HG03108 (cell line): ENCODE data around the gene PERM1.
"Not testable (repeated sequence)": the region's sequence is repeated elsewhere in the genome, so short reads cannot be mapped to it uniquely, and the experiment has no call there.

Experiments used
- ATAC-seq: cut with Tn5 transposase; IDR thresholded peaks from one replicate; pipeline ENCODE4 v1.9.1; 2021; ENCODE audit warnings: moderate library complexity; ENCODE audit not compliant: unreplicated experiment

Gene PERM1

DNA sequence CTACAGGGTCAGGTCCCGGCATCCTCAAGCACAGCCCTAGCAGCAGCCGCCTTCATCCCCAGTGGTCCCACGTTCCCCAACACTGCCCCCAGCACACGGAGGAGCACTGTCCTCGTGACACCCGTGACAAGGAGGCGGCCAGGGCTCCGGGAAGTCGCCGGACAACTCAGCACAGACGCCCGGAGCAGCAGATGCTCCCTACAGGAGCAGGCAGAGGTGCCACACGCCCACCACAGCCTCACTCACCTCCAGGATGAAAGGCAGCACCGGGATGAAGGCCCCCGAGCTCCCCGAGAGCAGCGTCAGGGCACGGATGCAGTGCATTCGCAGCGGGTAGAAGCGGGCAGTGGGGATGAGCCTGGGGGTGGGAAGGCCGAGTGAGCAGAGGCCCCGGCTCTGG is 31.0 kb downstream of the PERM1 start:
- ATAC-seq, result no peak

DNA sequence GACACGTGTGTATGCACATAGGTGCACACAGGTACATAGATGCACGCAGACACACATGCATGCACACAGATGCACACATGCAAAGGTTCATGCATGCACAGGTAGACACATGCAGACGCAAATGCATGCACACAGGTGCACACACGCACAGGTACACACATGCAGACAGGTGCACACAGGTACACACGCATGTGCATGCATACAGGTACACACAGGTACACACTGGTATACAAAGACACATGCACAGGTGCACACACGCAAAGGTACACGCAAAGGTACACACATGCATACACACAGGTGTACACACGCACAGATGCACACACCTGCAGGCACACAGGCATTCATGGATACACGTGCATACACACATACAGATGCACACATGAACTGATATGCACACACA is 31.6 kb downstream of the PERM1 start:
- ATAC-seq, result no peak

DNA sequence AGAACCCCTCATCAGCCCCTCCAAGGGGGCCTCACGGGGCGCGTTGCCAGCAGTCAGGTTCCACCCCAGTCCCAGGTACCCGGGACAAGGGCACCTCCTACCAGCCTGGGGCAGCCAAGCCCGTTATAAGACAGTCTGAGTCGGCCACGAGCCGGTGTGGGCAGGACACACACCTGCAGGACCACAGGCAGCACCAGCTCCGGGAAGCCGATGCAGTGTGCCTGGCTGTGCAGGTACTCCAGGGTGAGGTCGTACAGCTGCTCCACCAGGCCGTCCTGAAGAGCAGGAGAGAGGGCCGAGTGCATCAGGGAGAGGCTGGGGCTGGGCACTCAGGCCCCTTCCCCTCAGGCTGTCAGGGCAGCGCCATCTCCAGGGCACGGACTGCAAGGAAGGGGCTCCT is 33.9 kb downstream of the PERM1 start:
- no peak for ATAC-seq

DNA sequence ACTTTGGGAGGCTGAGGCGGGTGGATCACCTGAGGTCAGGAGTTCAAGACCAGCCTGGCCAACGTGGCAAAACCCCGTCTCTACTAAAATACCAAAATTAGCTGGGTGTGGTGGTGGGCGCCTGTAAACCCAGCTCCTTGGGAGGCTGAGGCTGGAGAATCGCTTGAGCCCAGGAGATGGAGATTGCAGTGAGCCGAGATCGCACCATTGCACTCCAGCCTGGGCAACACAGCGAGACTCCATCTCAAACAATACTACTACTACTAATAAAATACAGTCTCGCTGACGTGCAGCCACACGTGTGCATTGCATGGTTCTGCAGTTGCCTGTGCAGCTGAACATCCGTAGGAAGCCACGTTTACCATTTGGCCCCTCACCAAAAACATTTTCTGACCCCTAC is 35.1 kb downstream of the PERM1 start:
- ATAC-seq, result not testable (repeated sequence)

DNA sequence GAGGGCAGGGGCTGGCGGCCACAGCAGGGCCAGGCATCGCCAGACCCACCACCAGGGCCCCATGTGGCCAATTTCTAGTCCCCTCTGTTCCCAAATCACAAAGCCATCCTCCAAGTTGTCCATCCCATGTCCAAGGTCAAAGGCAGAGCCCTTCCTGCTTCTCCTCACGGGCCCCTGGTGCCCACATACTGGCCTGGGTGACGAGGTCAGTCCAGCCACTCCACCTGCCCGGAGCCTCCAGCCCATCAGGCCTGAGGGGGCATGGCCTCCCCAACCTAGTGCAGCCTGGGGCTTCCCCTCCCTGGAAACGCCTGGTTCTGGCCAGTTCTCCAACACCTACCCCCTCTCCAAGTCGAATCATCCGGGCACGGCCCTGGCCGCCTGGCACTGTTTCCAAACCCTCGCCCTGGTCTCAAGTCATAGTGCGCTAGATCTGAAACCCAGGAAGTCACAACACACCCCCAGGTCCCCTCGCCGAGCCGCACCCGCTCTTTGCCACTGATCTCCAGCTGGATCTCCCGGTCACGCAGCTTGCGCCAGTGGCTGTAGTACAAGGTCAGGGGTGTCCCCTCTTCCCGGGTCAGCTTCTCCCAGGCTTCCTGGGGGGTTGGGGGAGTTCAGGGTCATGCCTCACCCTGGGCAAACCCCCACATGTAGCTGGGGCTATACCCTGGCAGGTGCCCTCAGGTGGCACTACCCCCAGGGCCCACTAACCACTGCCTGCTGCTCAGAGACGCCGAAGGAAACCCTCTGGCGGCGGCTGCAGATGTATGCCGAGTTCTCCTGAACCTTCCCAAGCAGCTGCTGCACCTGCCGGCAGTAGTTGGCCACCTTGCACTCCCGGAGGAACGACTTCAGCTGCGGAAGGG is 36.0 kb downstream of the PERM1 start:
- ATAC-seq, result no peak

DNA sequence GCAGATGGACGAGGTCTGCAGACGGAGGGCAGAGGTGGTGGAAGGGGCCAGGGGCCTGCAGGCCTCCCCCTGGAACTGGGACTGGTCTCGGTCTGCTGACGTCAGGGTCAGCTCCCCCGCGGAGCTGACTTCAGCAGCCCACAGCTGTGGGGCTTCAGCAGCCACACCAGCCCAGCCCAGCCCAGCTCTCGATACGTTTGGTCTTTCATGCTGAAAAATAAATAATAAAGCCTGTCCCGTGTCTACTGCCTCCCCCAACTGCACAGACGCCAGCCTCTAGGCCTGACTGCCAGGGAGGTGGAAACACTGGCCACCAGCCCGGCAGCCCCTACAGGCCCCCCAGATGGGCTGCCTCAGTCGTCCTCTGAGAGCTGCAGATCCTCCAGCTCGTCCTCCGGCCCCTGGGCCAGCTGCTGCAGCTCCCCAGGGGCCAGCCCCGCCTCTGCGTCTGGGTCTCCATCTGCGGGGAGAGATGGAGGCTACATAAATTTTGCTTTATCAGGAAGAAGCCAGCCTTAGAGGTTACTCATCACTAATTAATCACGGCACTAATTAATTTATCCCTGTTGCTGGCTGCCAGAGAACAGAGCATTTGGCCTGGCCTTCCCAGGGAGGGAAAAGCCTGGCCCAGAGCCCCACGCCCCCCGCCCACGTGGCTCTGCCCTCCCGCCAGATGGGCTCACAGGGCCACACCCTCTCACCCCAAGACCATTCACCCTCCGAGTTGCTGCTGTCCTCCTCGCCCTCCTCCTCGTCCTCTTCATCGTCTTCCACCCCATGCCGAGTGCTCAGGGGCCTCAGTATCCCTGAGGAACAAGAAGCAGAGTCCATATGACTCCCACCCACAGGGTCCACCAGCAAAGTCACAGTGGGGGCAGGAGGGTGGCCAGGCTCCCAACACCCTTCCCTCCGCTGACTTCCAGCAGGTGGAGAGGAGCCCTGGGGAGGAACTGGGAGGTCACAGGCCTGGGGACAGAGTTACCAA is 37.3 kb downstream of the PERM1 start:
- no peak for ATAC-seq

DNA sequence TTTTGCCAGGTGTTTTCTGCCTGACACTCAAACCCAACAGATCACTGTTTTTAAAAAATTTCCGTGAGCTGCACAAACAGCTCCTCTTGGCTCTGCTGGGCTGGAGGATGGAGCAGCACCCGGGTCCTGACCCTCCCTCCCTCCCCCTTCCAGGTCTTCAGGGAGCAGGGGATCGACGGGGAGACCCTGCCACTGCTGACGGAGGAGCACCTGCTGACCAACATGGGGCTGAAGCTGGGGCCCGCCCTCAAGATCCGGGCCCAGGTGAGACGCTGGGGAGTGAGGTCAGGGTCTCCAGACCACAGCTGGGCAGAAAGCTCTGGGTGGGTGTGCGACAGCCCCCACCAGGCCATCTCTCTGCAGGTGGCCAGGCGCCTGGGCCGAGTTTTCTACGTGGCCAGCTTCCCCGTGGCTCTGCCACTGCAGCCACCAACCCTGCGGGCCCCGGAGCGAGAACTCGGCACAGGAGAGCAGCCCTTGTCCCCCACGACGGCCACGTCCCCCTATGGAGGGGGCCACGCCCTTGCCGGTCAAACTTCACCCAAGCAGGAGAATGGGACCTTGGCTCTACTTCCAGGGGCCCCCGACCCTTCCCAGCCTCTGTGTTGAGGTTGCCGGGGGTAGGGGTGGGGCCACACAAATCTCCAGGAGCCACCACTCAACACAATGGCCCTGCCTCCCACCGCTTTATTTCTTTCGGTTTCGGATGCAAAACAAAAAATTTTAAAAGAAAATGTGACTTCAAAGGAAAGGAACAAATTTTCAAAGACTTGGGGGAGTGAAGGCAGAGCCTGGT is 38.1 kb downstream of the PERM1 start:
- no peak for ATAC-seq

DNA sequence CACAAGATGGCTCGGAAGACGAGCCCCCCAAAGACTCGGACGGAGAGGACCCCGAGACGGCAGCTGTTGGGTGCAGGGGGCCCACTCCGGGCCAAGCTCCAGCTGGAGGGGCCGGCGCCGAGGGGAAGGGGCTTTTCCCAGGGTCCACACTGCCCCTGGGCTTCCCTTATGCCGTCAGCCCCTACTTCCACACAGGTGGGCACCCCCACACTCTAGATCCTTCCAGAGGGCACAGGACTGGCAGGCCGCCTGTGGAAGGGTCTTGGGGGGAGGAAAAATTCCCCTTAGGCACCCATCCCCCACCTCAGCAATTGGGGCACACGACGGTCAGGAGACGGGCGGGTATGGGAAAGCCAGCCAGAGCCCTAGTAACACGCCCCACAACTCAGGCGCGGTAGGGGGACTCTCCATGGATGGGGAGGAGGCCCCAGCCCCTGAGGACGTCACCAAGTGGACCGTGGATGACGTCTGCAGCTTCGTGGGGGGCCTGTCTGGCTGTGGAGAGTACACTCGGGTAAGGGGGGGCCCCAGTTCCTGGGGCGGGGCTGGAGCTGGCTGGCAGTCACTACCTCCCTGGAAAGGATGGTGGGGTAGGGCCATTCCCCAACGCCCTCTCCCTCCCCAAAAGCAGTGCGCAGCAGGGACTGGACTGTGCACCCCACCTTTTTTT is 38.9 kb downstream of the PERM1 start:
- ATAC-seq, result no peak

DNA sequence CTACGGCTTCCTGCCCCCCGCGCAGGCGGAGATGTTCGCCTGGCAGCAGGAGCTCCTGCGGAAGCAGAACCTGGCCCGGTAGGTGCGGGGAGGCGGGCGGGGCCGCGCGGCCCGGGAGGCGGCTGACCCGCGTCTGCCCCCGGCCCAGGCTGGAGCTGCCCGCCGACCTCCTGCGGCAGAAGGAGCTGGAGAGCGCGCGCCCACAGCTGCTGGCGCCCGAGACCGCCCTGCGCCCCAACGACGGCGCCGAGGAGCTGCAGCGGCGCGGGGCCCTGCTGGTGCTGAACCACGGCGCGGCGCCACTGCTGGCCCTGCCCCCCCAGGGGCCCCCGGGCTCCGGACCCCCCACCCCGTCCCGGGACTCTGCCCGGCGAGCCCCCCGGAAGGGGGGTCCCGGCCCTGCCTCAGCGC is 39.5 kb downstream of the PERM1 start:
- ATAC-seq, result no peak

DNA sequence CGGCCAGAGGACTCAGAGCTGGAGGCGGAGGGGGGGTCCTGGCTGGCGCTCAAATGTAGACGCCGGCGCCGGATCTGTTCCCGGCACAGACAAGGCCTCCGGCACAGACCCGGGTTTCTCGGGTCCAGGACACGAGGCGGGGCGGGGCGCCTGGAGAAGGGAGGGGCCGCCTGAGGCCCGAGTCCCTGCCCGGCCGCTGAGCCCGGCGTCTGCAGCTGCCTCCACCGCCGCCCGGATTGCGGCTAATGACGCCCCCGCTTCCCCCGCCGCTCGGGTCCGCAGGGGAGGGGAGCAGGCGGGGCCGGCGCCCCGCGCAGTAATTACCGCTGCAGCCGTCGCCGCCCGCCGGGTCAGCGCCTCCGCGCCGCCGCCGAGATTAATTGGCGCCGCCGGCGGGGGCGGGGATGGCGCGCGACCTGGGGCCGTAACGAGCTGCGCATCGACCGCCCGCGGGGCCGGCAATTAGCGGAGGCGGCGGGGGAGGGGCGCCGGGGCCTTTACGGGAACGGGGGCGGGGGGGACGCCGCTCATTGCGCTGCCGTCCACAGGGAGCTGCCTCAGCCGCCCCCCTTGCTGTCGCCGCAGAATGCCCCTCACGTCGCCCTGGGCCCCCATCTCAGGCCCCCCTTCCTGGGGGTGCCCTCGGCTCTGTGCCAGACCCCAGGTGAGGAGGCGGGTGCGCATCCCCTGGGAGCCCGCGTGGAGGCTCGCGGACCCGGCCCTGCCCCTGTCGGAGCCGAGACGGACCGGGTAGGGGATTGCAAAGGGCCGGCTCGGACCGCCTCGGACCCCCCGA is 40.1 kb downstream of the PERM1 start:
- no peak for ATAC-seq

DNA sequence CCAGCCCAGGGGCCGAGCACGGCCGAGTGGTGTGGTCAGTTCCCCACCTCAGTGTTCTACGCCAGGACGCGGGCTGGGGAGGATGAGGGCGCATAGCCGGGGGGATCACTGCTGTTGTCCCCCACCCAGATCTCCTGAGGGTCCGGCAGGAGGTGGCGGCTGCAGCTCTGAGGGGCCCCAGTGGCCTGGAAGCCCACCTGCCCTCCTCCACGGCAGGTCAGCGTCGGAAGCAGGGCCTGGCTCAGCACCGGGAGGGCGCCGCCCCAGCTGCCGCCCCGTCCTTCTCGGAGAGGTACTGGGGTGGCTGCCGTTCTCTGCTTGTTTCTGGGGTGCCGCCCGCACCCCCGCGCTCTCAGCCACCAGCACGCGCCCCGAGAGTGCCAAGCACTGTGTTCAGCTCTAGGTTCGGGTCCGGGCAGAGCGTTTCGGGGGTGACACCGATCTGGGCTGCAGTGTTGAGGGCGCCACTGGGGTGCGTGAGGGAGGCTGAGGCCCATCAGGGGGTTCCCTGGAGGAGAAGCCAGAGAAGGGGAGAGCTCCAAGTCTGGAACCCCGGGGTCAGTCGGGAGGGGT is 40.8 kb downstream of the PERM1 start:
- ATAC-seq, result no peak

DNA sequence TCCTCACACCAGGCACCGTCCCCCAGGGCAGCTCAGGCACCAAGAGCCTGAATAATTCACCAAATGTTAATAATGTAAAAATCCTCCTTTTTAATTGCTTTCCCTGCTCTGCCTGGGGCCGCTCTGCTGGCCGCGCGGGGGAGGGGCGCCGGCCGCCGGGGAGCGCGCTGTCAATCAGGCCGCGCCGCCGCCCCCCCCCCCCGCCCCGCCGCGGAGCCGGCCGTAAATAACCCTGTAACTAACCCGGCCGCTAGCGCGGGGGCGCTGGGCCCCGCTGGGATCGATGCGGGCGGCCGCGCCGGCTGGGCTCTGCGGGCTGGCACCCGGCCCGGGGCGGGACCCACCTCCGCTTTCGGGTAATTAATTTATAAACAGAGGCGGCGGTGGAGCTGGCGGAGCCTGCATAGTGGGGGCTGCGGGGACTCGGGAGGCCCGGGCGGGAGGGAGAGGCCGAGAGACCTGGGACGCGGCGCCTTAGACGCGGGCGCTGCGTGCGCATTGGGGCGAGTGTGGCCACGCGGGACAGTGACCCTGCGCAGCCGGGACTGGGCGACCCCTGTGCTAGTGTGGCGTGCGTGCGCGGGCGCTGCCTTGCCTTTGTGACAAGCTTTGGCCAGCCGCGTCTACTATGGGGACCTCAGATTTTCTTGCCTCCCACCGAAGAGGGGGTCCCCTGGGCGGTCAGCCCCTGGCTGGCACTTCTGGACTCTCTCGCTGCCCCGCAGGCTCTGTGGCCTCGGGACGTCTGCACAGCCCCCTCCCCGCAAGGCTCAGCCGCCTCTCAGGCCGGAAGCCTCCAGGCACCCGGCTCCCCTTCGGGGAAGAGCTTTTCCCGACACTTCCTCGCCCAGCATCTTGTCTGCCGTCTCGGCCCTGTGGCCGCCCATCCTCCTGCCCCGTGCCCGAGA is 41.5 kb downstream of the PERM1 start:
- no peak for ATAC-seq

DNA sequence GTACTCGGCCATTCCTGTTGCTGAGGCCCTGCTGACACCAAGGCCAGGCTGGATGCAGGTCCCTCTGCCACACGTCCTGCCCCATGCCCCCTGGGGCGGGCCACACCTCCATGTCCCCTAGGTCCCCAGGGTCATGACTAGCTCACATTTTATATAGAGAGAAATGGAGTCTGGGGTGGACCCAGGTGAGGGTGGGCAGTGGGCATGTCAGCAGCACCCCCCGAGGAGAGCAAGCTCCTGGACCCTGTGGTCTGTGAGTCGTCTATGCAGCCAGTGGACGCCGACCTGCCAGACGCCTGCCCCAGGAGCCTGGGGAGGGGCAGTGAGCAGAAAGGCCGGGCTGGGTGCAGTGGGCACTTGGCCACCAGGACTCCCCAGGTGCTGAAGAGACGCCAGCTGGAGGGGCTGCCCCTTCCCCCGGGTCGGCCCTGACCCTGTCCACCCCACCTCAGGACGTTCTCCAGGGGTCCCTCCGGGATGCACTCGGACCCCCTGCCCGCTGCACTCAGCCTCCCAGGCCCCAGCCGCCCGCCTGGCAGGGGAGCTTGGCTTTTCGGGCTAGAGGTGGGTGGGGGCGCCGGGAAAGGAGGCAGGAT is 42.3 kb downstream of the PERM1 start:
- no peak for ATAC-seq

DNA sequence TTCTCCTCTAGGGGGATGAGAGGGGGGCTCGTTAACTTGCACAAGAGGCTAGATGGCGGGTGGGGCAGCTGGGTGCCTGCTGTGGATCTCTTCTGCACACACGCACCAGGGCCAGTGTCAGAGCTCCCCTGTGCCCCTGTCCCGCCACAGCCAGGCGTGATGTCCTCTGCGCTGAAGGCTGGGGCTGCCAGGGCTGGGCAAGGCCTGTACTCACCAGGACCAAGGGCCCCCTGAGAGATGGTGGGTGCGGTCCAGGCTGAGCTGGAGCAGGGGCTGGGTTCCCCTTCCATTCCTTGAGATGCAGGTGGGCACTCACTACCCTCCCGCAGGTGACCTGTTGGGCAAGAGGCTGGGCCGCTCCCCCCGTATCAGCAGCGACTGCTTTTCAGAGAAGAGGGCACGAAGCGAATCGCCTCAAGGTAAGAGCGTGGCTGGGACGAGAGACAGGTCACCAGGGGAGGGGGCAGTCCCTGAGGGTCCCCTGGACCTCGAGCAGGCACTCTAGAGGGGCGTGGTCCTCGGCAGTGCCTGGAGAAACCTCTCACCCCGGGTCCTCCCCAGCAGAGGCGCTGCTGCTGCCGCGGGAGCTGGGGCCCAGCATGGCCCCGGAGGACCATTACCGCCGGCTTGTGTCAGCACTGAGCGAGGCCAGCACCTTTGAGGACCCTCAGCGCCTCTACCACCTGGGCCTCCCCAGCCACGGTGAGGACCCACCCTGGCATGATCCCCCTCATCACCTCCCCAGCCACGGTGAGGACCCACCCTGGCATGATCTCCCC is 43.0 kb downstream of the PERM1 start:
- ATAC-seq, result no peak

DNA sequence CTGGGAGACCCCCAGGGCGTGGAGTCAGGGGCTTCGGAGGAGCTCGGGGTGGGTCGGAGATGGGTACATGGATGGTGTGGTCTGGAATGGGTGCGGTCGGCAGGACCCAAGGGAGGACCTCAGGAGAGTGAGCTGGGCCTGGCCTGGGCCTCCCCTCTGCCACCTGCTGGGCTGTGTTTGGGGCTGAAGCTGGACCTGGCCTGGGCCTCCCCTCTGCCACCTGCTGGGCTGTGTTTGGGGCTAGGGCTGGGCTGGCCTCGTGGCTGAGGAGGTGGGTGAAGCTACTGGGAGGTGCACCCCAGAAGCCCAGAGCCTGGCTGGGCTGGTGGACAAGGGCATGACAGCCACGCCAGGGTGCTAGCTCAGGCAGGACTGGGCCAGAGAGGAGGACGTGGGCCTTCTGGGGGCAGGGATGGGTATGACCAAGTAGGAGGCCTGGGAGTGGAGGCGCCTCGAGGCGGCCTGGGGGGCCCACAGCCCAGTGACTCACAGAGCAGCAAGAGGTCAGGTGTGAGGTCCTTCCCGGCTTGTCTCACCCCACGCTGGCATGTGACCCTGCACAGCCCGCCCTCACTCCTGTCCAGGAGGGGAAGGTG is 43.7 kb downstream of the PERM1 start:
- ATAC-seq, result no peak

DNA sequence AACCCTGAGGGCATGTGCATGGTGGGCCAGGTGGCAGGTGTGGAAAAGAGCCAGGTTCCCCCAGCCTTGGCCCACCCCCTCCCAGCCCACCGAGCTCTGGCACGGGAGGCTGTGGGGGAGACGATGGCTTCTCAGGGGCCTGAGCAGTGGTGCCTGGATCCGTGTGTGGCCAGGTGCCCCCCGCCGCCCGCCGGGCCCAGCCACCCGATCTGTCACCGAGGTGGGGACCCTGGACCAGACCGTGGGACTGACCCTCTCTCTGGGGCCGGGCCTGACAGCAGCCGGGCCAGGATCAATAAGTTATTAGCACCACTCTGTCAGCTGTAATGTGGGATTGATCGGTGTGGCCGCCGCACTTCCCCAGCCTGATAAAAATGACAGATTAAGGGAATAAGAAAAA is 44.4 kb downstream of the PERM1 start:
- ATAC-seq, result no peak
